ENCODE measurements around the gene LETMD1.

DNA sequence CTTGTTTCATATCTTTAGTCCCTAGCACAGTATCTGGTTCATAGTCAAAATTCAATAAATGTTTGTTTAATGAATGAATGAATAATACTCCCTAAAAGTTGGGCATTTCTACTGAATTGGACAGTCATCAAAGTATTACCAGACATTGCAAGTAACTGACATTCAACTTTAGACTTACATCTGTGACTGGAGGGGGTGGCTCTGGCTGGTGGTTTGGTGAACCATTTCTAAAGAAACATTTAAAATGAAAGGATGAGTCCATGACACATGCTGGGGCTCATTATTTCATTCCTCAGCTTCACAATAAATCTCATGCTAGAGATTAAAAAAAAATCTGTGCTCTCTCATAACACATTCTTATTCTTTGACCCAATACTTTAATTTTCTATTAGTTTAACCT lies 55.9 kb downstream of the LETMD1 start:
- no peak for TF ChIP-seq EP300 (IDR thresholded peaks at IDR 0.05)
- TF ChIP-seq, protein P1, sequence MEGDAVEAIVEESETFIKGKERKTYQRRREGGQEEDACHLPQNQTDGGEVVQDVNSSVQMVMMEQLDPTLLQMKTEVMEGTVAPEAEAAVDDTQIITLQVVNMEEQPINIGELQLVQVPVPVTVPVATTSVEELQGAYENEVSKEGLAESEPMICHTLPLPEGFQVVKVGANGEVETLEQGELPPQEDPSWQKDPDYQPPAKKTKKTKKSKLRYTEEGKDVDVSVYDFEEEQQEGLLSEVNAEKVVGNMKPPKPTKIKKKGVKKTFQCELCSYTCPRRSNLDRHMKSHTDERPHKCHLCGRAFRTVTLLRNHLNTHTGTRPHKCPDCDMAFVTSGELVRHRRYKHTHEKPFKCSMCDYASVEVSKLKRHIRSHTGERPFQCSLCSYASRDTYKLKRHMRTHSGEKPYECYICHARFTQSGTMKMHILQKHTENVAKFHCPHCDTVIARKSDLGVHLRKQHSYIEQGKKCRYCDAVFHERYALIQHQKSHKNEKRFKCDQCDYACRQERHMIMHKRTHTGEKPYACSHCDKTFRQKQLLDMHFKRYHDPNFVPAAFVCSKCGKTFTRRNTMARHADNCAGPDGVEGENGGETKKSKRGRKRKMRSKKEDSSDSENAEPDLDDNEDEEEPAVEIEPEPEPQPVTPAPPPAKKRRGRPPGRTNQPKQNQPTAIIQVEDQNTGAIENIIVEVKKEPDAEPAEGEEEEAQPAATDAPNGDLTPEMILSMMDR (IDR thresholded peaks at IDR 0.05), result no peak
- TF ChIP-seq POLR2A (IDR thresholded peaks at IDR 0.05), result no peak
- no peak for TF ChIP-seq POLR2AphosphoS5 (IDR thresholded peaks at IDR 0.05)

Data from sigmoid colon (tissue), 4 donors.